ENCODE measurements around the gene LRRIQ4.

DNA sequence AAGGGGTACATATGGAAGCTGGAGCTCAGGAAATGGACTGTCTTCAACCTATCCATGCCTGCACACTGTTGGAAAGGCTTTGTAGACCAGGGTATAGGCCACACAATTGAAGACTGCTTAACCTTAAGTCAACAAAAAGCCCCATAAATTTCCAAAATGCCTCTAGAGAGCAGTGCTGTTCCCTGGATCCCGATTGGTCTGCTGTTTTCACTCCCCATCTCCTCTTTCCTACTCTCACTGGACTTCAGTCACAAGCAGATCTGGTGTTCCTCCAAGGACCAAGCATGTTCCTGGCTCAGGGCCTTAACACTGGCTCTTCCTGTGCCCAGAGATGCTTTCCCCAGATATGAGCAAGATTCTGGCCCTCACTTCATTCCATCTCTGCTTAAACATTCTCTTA is 22.9 kb downstream of the LRRIQ4 start:
- TF ChIP-seq NFRKB (IDR thresholded peaks at IDR 0.05) (no peak), BHLHE40 (IDR thresholded peaks at IDR 0.05; ENCODE audit: borderline replicate concordance) (no peak), LEF1 (IDR thresholded peaks at IDR 0.05; ENCODE audit: borderline replicate concordance) (no peak), FOXA1 (IDR thresholded peaks at IDR 0.05) (no peak), TARDBP (IDR thresholded peaks at IDR 0.05) (no peak), SP1 (IDR thresholded peaks at IDR 0.05) (no peak), HDGF (IDR thresholded peaks at IDR 0.05; ENCODE audit: borderline replicate concordance) (no peak), FOXK2 (IDR thresholded peaks at IDR 0.05) (no peak), ELF4 (IDR thresholded peaks at IDR 0.05) (no peak), PKNOX1 (IDR thresholded peaks at IDR 0.05) (no peak), ARNT (IDR thresholded peaks at IDR 0.05) (no peak)

All from HEK293T (cell line).